Activated T-helper 1 cell treated with anti-CD3 and anti-CD28 coated beads, Interleukin-12 subunit alpha, Interleukin-12 subunit beta, Interleukin-2, Interleukin-4 antibody, amounts not matched to agents 30 ng/mL and 10 ng/mL and 1 ng/mL, durations not matched to agents 14 hours and 24 hours and 36 hours (primary cell): ENCODE results near the gene PEMT. TPM values are rescaled to one million over a fixed set of nuclear protein-coding genes. Genes with fewer than 3 reads are reported as not detected.
A peak's percentile ranks its signal among the peaks of the same experiment; 100 is the strongest.

Experiments
- DNase-seq: peaks from one replicate; pipeline ENCODE4 v3.0.0; 2021; ENCODE audit warnings: low spot score
- H3K27ac Mint-ChIP-seq: one replicate; pipeline ENCODE4 v1.8.0; 2021; ENCODE audit warnings: mild to moderate bottlenecking, mixed read lengths
- H3K27me3 Mint-ChIP-seq: one replicate; pipeline ENCODE4 v1.8.0; 2022; ENCODE audit warnings: mild to moderate bottlenecking, moderate library complexity, mixed read lengths; ENCODE audit not compliant: insufficient read depth
- H3K36me3 Mint-ChIP-seq: one replicate; pipeline ENCODE4 v1.8.0; 2021; ENCODE audit warnings: low read depth, mixed read lengths
- H3K4me1 Mint-ChIP-seq: one replicate; pipeline ENCODE4 v1.8.0; 2021; ENCODE audit warnings: low read depth, mixed read lengths
- H3K4me3 Mint-ChIP-seq: one replicate; pipeline ENCODE4 v1.8.0; 2021; ENCODE audit warnings: mild to moderate bottlenecking, moderate library complexity, mixed read lengths
- H3K9me3 Mint-ChIP-seq: one replicate; pipeline ENCODE4 v1.8.0; 2021; ENCODE audit warnings: mixed read lengths
- intact Hi-C: fragments of 100-400 bp; cut with micrococcal nuclease; formaldehyde crosslinking; loops from one replicate; pipeline ENCODE4 v1.15.1; 2024
- total RNA-seq: library from RNA; stranded (reverse); gene quantifications from 2 replicates; pipeline ENCODE4 v1.2.3, GENCODE V29; 2022

Gene PEMT
- total RNA-seq, 1 donor from 2014 or later = 45.1 TPM

DNA sequence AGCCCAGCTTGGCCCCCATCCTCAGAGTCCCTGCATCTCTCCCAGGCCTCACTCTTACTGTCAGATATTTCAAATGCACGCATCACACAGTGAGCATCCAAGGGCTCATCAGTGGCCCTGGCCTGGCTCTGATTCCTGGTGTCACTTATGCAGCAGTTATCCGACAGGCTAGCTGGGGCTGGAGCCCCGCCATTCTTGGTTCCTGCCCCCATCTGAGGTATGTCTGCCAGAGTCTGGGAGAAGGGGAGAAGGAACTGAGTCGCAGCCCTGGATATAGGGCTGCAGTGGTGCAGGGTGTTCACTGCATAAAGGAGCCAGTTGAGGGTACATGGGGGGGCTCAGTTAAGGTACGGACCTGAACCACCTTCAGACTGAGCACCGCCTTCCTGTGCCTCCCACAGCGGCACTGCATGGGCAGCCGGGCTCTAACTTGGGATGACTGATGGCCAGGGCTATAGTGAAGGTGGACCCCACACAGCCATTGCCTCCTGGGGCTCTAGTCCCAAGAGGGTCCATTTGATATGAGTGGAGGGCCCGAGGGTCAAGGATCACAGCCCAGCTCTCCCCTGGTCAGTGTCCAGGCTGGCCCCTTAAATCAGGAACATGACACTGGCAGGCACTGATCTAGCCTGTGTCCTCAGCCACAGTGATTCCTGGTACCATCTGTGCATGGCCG, 93.5 kb downstream of the PEMT start:
- no peak for DNase-seq
- Mint-ChIP-seq H3K4me3 (no peak overlapping the region), H3K36me3 (peaks cover 3% of the 10 kb centered on the region), H3K9me3 (no peaks in the 10 kb centered on the region), H3K27me3 (peaks cover 18% of the 10 kb centered on the region), H3K27ac (no peak overlapping the region), H3K4me1 (peaks cover 14% of the 10 kb centered on the region)
- intact Hi-C loops = loop anchor here (1.0 to 10.0 kb wide), 6 partner anchors 57 to 537 kb away; partner anchors contain the start of genes ATPAF2, DRC3, GID4 and TOM1L2

DNA sequence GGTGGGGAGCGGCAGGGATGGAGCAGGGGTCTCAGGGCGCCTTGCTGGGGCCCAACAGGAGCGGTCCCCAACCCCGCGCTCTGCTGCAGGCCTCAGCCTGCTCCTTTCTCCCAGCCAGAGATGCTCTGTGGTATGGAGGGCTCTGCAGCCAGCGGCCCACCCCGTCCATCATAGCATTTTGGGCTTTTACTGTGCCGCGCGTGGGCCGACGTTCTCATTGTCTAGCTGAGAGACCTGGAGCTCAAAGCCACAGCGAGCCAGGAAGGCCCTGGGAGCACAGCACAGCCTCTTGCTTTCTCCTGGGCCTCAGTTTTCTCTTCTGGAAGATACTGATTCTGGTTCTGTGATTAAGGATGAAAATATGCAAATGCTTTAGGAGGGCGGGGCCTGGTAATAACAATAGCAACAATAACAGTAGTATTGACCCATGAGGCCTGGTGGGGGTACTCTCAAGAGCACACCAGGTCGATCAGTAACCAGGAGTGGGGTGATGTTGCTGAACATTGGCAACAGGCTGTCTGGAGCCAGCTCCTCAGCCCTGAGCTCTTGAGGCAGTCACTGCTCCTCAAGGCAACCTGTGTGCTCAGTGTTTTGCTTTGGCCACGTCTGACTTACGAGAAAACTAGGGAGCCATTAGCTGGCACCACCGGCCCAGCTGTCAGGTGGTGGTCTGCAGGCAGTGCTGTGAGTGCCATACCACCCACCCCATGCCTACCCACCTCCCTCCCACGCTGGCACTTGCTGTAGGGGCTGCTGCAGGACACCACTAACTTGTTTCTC, 94.3 kb downstream of the PEMT start:
- no peak for DNase-seq
- Mint-ChIP-seq H3K4me3 (peak overlapping the region; percentile 40), H3K27me3 (peaks cover 18% of the 10 kb centered on the region), H3K27ac (no peak overlapping the region), H3K9me3 (no peaks in the 10 kb centered on the region), H3K4me1 (peaks cover 14% of the 10 kb centered on the region), H3K36me3 (peaks cover 7% of the 10 kb centered on the region)
- intact Hi-C loops = loop anchor here (1.0 to 10.0 kb wide), 6 partner anchors 56 to 538 kb away; partner anchors contain the start of genes ATPAF2, DRC3, GID4 and TOM1L2

DNA sequence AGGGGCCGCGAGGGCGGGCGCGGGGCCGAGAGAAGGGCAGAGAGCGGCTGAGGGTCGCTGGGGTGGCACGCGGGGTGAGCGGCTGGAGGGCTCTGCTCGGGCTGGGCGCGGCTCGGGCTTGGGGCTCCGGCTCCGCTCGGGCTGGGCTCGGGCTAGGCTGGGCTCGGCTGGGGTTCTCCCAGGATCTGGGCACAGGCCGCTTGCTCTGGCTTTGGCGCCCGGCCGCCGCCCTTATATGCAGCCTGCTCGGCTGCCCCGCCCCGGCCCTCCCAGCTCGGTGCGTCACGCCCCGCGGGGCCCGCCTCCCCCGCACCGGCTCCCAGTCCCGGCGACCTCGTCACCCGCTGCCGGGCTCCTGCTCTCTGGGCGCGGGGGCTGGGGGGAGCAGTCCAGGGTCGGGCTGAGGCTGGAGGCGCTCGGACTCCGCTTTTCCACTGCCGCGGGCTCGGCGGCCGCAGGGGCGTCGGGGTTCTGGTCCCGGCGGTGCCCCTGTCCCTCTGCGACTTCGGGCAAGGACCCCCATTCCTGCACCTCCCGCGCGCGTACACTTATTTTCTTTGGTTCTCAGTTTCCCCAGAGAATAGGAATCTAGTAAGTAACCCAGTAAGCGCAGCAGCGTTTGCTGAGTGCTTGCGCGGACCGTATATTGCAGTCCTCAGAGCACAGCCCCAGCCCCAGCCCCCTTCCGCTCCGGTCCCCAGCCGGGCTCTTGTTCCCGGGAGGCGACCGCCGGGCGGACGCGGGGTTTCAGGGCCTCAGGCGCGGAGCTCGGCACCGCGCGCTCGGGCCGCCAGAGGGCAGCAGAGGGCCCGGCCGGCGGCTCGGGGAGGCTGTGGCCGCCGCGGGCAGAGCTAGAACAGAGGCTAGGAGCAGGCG, 95.1 kb downstream of the PEMT start, which contains the start of gene RASD1:
Gene RASD1, minus strand, starts transcription at position 207 of the 876 bp plus-strand sequence. CDS start 214 bp downstream, outside the sequence.
- Mint-ChIP-seq H3K27me3 (peaks cover 14% of the 10 kb centered on the region), H3K4me1 (peaks cover 14% of the 10 kb centered on the region), H3K36me3 (peaks cover 12% of the 10 kb centered on the region), H3K9me3 (no peaks in the 10 kb centered on the region), H3K27ac (peak within 1 kb of the TSS; percentile 61), H3K4me3 (peak within 1 kb of the TSS; percentile 78)
- intact Hi-C loops = loop anchor here (1.0 to 10.0 kb wide), 10 partner anchors 12 to 538 kb away; partner anchors contain the start of genes ATPAF2, DRC3, GID4 and PEMT
- peak; percentile 74 for DNase-seq

DNA sequence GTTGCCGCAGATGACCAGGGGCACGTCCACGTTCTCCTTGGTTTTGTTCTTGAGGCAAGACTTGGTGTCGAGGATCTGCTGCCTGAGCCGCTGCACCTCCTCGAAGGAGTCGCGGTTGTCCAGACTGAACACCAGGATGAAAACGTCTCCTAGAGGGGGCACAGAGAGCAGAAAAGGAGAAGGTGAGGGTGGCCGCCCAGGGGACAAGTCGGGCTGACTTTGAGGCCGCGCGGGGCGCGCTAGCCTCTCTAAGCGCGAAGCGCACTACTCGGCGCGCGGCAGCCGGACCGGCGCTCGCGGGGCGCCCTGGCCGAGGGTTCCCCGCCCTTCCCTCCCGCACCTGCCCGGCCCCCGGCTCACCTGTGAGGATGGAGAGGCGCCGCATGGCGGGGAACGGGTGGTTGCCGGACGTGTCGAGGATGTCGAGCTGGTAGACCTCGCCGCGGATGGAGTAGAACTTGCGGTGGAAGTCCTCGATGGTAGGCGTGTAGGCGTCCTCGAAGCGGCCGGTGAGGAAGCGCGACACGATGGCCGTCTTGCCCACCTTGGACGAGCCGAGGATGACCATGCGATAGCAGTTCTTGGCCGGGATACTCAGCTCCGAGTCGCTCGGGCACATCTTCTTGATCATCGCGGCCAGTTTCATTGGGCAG, 95.8 kb downstream of the PEMT start:
- H3K9me3 Mint-ChIP-seq = no peaks in the 10 kb centered on the region
- peak; percentile 20 for DNase-seq
- H3K4me3 Mint-ChIP-seq = peak overlapping the region; percentile 78
- peaks cover 14% of the 10 kb centered on the region for H3K4me1 Mint-ChIP-seq
- peak overlapping the region; percentile 61 for H3K27ac Mint-ChIP-seq
- peaks cover 14% of the 10 kb centered on the region for H3K27me3 Mint-ChIP-seq
- intact Hi-C loops = loop anchor here (1.0 to 10.0 kb wide), 9 partner anchors 11 to 539 kb away; partner anchors contain the start of genes ATPAF2, DRC3, GID4 and PEMT
- H3K36me3 Mint-ChIP-seq = peaks cover 17% of the 10 kb centered on the region

DNA sequence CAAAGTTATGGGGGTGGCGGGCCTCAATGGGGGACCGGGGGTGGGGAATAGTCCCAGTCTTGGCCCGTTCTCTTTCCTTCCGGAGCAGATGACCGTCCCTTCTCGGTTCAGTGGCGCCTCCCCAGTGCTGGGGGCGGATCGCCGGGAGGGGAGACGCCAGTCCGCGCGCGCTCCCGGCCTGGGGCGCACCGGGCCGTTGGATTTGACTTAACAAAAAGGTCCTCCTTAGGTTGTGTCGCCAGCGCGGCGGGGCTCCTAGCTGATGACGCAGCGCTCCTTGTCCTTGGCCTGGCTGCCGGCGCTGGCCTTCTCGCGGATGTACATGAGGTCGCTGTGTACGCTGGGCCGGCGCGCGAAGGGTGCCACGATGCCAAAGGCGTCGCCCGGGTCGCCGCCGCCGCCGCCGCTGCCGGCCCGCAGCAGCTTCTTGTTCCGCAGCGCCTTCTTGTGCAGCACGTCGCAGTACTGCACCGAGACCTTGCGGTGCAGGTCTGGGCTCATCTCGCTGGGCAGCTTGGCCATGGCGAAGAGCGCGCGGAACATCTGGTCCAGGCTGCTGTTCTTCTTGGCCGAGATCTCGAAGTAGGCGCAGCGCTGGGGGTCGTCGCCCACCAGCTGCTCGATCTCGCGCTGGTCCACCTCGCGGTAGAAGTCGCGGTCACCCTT, 96.5 kb downstream of the PEMT start:
- peak overlapping the region; percentile 61 for H3K27ac Mint-ChIP-seq
- no peak for DNase-seq
- H3K4me3 Mint-ChIP-seq = peak overlapping the region; percentile 78

DNA sequence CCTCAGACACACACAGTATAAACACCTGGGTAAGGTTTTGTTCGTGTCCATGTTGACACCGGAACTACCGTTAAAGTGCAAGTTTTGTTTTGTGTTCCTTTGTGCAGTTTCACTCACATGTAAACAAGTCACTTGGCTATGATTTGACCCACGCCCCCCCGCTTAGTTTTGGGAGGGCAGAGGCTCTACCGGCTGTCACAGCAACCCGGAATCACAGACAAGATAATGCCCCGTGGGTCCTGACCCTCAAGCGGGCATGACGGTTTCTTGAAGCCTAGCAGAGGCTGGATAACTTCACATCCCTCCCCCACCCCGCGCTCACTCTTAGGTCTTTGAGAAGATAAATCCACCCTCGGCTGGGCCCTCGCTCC, 97.0 kb downstream of the PEMT start:
- Mint-ChIP-seq H3K4me1 (peaks cover 14% of the 10 kb centered on the region), H3K9me3 (no peaks in the 10 kb centered on the region), H3K27ac (no peak overlapping the region), H3K27me3 (peaks cover 14% of the 10 kb centered on the region), H3K4me3 (peak overlapping the region; percentile 11), H3K36me3 (peaks cover 19% of the 10 kb centered on the region)
- intact Hi-C loops = loop anchor here (10.0 kb wide), 2 partner anchors 480 to 540 kb away; partner anchors contain the start of genes ATPAF2, DRC3, GID4 and TOM1L2
- no peak for DNase-seq

More for the DNA sequence above, 96.5 kb downstream of the PEMT start:
- Mint-ChIP-seq H3K4me1 (peaks cover 14% of the 10 kb centered on the region), H3K36me3 (peaks cover 17% of the 10 kb centered on the region), H3K27me3 (peaks cover 14% of the 10 kb centered on the region), H3K9me3 (no peaks in the 10 kb centered on the region)
- intact Hi-C loops = loop anchor here (5.0 to 10.0 kb wide), 3 partner anchors 72 to 540 kb away; partner anchors contain the start of genes ATPAF2, DRC3, GID4 and TOM1L2

DNA sequence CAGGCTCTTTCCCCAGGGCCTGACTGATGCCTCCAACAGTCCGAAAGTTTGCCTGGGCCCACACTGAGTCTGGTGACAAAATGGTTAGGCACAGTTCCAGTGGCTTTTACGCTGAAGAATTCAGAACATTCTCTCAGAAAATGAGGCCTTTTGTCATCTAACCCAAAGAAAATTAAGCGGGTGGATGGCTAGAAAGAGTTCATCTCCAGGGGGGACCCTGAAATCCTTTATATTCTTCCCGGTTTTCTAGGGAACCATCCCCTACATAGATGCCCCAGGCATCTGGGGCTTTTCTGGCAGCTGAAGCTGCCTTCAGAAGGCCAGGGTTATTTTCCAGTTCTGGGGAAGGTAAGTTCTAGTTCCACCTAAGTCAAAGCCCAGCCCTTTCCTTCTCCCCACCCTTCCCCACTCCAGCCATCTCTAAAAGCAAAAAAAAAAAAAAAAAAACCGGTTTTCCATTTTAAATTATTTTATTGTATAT, 97.5 kb downstream of the PEMT start:
- Mint-ChIP-seq H3K27me3 (peaks cover 14% of the 10 kb centered on the region), H3K9me3 (no peaks in the 10 kb centered on the region), H3K27ac (no peak overlapping the region), H3K4me1 (peaks cover 14% of the 10 kb centered on the region), H3K4me3 (no peak overlapping the region), H3K36me3 (peaks cover 20% of the 10 kb centered on the region)
- intact Hi-C loops = loop anchor here (10.0 kb wide), 2 partner anchors 481 to 541 kb away; partner anchors contain the start of genes ATPAF2, DRC3, GID4 and TOM1L2
- no peak for DNase-seq

DNA sequence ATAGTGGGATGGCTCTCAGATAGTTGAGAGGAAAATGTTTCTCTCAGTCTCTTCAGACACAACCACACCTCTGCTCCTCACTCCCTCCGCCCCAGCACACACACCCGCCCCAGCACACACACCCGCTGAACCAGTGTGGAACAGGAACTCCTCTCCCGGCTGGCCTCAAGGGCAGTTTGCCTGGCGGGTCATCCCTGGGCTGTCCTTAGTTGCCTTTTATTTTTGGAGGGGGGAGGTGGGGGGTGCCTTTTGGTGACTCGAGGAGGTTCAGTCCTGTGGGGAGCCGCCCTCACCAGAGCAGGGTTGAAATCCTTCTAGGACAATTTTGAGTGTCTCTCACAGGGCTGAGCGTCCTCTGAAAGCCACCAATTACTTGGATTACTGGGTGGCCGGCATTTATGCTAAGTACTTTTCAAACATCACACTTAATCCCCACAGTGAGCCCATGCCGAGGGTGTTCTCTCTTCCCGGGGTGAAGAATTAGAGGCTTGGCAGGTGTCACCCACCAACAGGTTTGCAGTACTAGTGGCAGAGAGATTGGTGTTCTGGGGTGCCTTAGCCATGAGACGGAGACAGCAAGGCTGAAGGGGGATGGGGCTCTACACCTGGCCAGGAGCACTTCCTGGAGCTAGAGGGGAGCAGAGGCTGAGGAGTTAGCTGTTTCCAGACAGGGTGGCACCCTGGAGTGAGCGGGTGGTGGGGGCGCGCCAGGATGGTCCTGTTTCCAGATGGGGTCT, 98.1 kb downstream of the PEMT start:
- intact Hi-C loops = loop anchor here (10.0 kb wide), 2 partner anchors 481 to 541 kb away; partner anchors contain the start of genes ATPAF2, DRC3, GID4 and TOM1L2
- H3K9me3 Mint-ChIP-seq = no peaks in the 10 kb centered on the region
- peaks cover 14% of the 10 kb centered on the region for H3K4me1 Mint-ChIP-seq
- DNase-seq = no peak
- peaks cover 14% of the 10 kb centered on the region for H3K27me3 Mint-ChIP-seq
- peak overlapping the region; percentile 40 for H3K27ac Mint-ChIP-seq
- H3K4me3 Mint-ChIP-seq = no peak overlapping the region
- H3K36me3 Mint-ChIP-seq = peaks cover 21% of the 10 kb centered on the region

DNA sequence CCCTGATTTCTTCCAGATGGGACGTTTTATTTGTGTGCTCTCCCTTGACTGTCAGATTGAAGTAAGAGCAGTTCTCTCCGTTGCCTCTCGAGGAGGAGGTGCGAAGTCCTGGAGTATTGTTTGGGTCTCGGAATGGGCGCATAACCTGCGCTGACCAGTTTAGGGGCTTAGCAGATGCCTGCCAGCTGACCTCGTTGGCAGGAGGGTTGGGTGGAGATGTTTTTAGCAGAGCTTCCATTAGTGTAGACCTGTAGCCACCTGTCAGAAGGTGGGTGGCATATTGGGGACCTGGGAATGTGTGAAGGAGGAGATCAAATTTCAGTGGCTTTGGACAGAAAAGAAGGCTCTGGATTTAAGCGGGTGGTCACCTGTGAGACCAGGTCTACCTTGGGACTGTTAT, 98.9 kb downstream of the PEMT start:
- Mint-ChIP-seq H3K4me1 (peaks cover 14% of the 10 kb centered on the region), H3K4me3 (no peak overlapping the region), H3K27ac (peak overlapping the region; percentile 27), H3K36me3 (peaks cover 24% of the 10 kb centered on the region), H3K9me3 (no peaks in the 10 kb centered on the region), H3K27me3 (peaks cover 14% of the 10 kb centered on the region)
- intact Hi-C loops = loop anchor here (10.0 kb wide), 2 partner anchors 482 to 542 kb away; partner anchors contain the start of genes ATPAF2, DRC3, GID4 and TOM1L2
- no peak for DNase-seq

DNA sequence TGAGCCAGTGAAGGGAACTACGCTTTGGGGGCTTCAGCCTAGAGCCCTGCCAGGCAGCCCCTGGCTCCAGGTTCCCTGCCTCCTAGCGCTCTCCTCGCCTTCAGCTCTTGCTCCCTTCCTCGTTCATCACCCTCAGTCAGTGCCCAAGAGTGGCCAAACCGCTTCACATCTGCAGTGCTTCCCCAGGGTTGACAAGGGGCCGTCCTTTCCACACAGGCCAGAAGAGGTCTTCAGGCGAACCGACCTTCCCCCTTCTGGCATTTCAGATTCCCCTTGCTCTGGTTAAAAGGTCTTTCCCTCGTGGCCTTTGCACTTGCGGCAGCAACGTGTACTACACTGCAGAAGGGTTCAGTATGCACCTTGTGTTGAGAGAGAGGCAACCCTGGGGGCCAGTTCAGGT, 99.4 kb downstream of the PEMT start:
- Mint-ChIP-seq H3K4me1 (peaks cover 14% of the 10 kb centered on the region), H3K4me3 (no peak overlapping the region), H3K27me3 (peaks cover 14% of the 10 kb centered on the region), H3K27ac (no peak overlapping the region), H3K36me3 (peaks cover 28% of the 10 kb centered on the region), H3K9me3 (no peaks in the 10 kb centered on the region)
- intact Hi-C loops = loop anchor here (10.0 kb wide), 2 partner anchors 483 to 543 kb away; partner anchors contain the start of genes ATPAF2, DRC3, GID4 and TOM1L2
- DNase-seq = no peak
